ENCODE data around the gene LRMDA. TPM values are rescaled to one million over a fixed set of nuclear protein-coding genes. Genes with fewer than 3 reads are reported as not detected.

LRMDA gene
- total RNA-seq, 2 experiments from 2014 or later, result not detected

DNA sequence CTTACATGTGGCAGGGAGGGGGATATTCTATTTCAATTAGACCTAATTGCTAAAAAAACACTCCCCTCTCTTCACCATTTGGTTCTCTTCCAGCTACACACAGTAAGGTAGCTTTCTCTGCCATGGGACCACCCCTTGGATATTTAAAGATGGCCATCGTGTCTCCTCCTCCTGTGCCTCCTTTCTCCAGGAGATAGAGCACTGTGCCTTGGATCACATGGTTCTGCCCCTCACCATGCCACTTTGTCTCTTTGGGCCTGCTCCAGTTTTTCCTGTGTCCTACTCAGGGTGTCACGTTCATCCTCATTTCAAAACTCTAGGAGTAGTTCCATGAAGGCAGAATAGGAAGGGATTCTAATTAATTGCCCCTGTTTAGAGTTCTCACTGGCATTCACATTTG is 1146.0 kb downstream of the LRMDA start:
- no peaks in the 10 kb centered on the region for H3K9me2 ChIP-seq (ENCODE audit: insufficient read depth, low read length)
- no peak overlapping the region for H3K27ac ChIP-seq (ENCODE audit: low read depth, low read length, poor library complexity, severe bottlenecking)
- H3K4me1 ChIP-seq (ENCODE audit: insufficient read depth, low read length, poor library complexity, severe bottlenecking), result no peaks in the 10 kb centered on the region
- no peak overlapping the region for H3K4me2 ChIP-seq (ENCODE audit: low read length)
- no peaks in the 10 kb centered on the region for H3K9me3 ChIP-seq (ENCODE audit: low read length)
- no peak for DNase-seq (ENCODE audit: low spot score)
- H4K20me1 ChIP-seq (ENCODE audit: insufficient read depth, low read length), result no peaks in the 10 kb centered on the region
- TF ChIP-seq, protein P1, sequence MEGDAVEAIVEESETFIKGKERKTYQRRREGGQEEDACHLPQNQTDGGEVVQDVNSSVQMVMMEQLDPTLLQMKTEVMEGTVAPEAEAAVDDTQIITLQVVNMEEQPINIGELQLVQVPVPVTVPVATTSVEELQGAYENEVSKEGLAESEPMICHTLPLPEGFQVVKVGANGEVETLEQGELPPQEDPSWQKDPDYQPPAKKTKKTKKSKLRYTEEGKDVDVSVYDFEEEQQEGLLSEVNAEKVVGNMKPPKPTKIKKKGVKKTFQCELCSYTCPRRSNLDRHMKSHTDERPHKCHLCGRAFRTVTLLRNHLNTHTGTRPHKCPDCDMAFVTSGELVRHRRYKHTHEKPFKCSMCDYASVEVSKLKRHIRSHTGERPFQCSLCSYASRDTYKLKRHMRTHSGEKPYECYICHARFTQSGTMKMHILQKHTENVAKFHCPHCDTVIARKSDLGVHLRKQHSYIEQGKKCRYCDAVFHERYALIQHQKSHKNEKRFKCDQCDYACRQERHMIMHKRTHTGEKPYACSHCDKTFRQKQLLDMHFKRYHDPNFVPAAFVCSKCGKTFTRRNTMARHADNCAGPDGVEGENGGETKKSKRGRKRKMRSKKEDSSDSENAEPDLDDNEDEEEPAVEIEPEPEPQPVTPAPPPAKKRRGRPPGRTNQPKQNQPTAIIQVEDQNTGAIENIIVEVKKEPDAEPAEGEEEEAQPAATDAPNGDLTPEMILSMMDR (conservative IDR thresholded peaks at IDR 0.05; ENCODE audit: low read length), result no peak
- TF ChIP-seq EZH2phosphoT487 (IDR thresholded peaks at IDR 0.05; ENCODE audit: borderline replicate concordance, low read depth, low read length), result no peak
- H3K4me3 ChIP-seq (ENCODE audit: low read depth, low read length, poor library complexity, severe bottlenecking), result no peak overlapping the region
- no peak overlapping the region for H2AFZ ChIP-seq (ENCODE audit: low read length)
- ChIA-PET POLR2A (no interaction called here), CTCF (ENCODE audit: unreplicated experiment) (no interaction called here)
- BruUV-seq (replicated peaks), result no TSS peak
- intact Hi-C loops (cut with micrococcal nuclease; ENCODE audit: unreplicated experiment), result no loop called here
- no peaks in the 10 kb centered on the region for H3K79me2 ChIP-seq (ENCODE audit: insufficient read depth, low read depth, low read length)
- no peaks in the 10 kb centered on the region for H3K36me3 ChIP-seq (ENCODE audit: insufficient read depth, low read length)

DNA sequence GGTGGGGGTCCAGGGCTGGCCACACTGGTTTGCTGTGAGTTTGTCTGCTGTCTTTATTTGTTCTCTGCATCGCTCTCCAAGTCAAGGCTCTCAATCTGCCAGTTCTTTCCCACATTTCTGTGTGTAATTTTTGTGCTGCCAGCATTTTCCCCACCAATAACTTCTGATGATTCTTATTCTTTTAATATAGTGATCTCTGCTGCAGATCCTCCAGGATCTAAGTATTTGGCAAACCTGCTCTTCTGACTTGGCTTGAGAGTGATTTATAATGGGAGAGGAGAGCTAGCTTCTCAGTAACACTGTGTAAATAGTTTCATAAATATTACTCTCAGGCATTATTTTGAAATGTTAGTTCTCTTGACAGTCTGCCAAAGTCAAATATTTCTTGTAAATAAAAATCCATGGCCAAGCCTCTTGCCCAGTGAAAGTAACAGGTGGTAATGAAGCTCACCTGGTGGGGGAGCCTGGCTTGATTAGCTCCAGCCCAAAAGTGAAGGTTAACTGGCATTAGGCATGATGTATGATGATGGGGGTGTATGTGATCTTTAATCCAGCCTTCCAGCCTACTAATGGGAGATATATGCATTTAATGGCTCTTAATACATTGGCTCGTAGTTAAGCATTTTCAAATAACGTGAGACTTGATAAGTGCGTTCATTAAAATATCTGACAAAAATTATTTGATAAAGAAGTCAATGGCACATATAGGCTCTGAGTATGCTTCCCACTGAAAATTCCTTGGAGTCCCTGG is 1150.3 kb downstream of the LRMDA start:
- no TSS peak for BruUV-seq (replicated peaks)
- CTCF ChIA-PET (ENCODE audit: unreplicated experiment), result no interaction called here
- H3K4me1 ChIP-seq (ENCODE audit: insufficient read depth, low read length, poor library complexity, severe bottlenecking), result no peaks in the 10 kb centered on the region
- H3K4me3 ChIP-seq (ENCODE audit: low read depth, low read length, poor library complexity, severe bottlenecking), result no peak overlapping the region
- no peaks in the 10 kb centered on the region for H3K9me2 ChIP-seq (ENCODE audit: insufficient read depth, low read length)
- H3K27ac ChIP-seq (ENCODE audit: low read depth, low read length, poor library complexity, severe bottlenecking), result no peak overlapping the region
- no peak overlapping the region for H3K4me2 ChIP-seq (ENCODE audit: low read length)
- no peaks in the 10 kb centered on the region for H3K36me3 ChIP-seq (ENCODE audit: insufficient read depth, low read length)
- H3K9me3 ChIP-seq (ENCODE audit: low read length), result no peaks in the 10 kb centered on the region
- no peaks in the 10 kb centered on the region for H4K20me1 ChIP-seq (ENCODE audit: insufficient read depth, low read length)
- intact Hi-C loops (cut with micrococcal nuclease; ENCODE audit: unreplicated experiment), result no loop called here
- DNase-seq (ENCODE audit: low spot score), result no peak
- no peak overlapping the region for H2AFZ ChIP-seq (ENCODE audit: low read length)
- POLR2A ChIA-PET, result no interaction called here
- TF ChIP-seq EZH2phosphoT487 (IDR thresholded peaks at IDR 0.05; ENCODE audit: borderline replicate concordance, low read depth, low read length), result no peak
- TF ChIP-seq, protein P1 (conservative IDR thresholded peaks at IDR 0.05; ENCODE audit: low read length), result no peak
- H3K79me2 ChIP-seq (ENCODE audit: insufficient read depth, low read depth, low read length), result no peaks in the 10 kb centered on the region

DNA sequence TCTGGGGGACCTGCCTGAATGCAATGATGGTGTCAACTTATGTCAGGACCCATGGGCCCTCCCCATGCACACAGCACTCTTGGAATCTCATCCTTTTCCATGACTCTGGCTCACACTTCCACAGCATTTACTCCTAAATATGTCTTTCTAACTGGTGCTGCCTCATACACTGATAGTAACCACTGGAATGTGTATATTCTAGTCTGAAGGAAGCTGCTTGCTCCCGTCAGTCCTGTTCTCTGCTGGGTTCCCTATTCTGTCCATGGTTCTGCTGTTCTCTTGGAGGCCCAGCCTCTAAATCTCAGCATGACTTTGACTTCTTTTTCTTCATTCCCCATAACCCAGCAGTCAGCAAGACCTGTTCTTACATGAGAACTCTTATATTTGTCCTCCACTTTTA is 1151.1 kb downstream of the LRMDA start:
- Histone ChIP-seq H3K9me3 (ENCODE audit: low read length) (no peaks in the 10 kb centered on the region), H3K79me2 (ENCODE audit: insufficient read depth, low read depth, low read length) (no peaks in the 10 kb centered on the region), H3K9me2 (ENCODE audit: insufficient read depth, low read length) (no peaks in the 10 kb centered on the region), H3K36me3 (ENCODE audit: insufficient read depth, low read length) (no peaks in the 10 kb centered on the region), H4K20me1 (ENCODE audit: insufficient read depth, low read length) (no peaks in the 10 kb centered on the region), H2AFZ (ENCODE audit: low read length) (no peak overlapping the region), H3K27ac (ENCODE audit: low read depth, low read length, poor library complexity, severe bottlenecking) (no peak overlapping the region), H3K4me3 (ENCODE audit: low read depth, low read length, poor library complexity, severe bottlenecking) (no peak overlapping the region), H3K4me2 (ENCODE audit: low read length) (no peak overlapping the region), H3K4me1 (ENCODE audit: insufficient read depth, low read length, poor library complexity, severe bottlenecking) (no peaks in the 10 kb centered on the region)
- BruUV-seq (replicated peaks), result no TSS peak
- ChIA-PET POLR2A (no interaction called here), CTCF (ENCODE audit: unreplicated experiment) (no interaction called here)
- DNase-seq (ENCODE audit: low spot score), result no peak
- TF ChIP-seq, protein P1 (conservative IDR thresholded peaks at IDR 0.05; ENCODE audit: low read length), result no peak
- TF ChIP-seq EZH2phosphoT487 (IDR thresholded peaks at IDR 0.05; ENCODE audit: borderline replicate concordance, low read depth, low read length), result no peak
- intact Hi-C loops (cut with micrococcal nuclease; ENCODE audit: unreplicated experiment), result no loop called here

All from OCI-LY7 (cell line).